Measurements from ENCODE around the gene PAPSS2. TPM values are rescaled to one million over a fixed set of nuclear protein-coding genes. Genes with fewer than 3 reads are reported as not detected.

Gene PAPSS2
- total and polyA plus RNA-seq, 2 experiments from 2014 or later, result 13.2 to 19.6 TPM

DNA sequence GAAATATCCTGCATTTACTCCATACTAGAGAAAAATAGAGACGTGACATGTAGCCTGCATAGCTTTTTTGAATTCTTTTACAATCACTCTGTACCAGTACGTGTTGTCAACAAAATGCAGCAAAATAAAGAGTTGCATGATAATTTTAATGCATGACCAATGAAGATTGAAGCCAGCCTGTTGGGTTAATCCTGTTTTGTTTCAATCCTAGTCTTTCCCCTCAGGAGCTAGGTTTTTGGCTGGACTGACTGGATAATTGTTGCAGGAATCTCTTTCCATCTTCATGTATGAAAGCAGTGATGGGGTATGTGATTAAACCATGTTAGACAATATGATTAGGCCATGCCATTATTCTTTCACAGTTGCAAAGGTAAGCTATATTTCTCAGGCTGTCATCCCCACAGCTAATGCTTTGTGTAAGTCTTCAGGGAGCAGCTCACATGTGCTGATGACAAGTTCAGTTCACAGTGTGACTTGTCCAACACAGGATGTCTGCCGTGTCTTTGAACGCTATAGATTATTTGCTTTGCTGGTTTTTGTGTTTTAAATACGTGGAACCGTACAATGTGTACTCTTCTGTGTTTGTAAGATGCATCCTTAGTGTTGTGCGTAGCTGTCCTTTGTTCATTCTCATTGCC is 24.4 kb downstream of the PAPSS2 start:
- H4K20me1 ChIP-seq (replicated peaks; ENCODE audit: insufficient read depth), result peaks cover 4% of the 10 kb centered on the region; the same call in 1 of the 2 replicates
- DNase-seq (ENCODE audit: low spot score) (no peak), ATAC-seq (no peak)
- H3K4me1 ChIP-seq (ENCODE audit: insufficient read depth), result no peaks in the 10 kb centered on the region
- no peaks in the 10 kb centered on the region for H3K36me3 ChIP-seq (ENCODE audit: insufficient read depth)
- no peak overlapping the region for H3K4me3 ChIP-seq
- peaks cover 10% of the 10 kb centered on the region for H3K79me2 ChIP-seq (replicated peaks; ENCODE audit: insufficient read depth)
- H3K27ac Mint-ChIP-seq, result no peak overlapping the region
- no peaks in the 10 kb centered on the region for H3K27me3 ChIP-seq (ENCODE audit: insufficient read depth)
- no peaks in the 10 kb centered on the region for H3F3A ChIP-seq (replicated peaks; ENCODE audit: low read depth)
- no peak overlapping the region for H3K4me3 Mint-ChIP-seq
- H3K9me3 Mint-ChIP-seq, result no peaks in the 10 kb centered on the region; the same call in 2 of the 3 replicates
- no peak overlapping the region for H3K4me2 ChIP-seq
- peaks cover 8% of the 10 kb centered on the region; the same call in 1 of the 3 replicates for H3K4me1 Mint-ChIP-seq
- H3K27ac ChIP-seq (ENCODE audit: low read depth), result no peak overlapping the region
- TF ChIP-seq ZNF331 (CRISPR knock-in tag; IDR thresholded peaks at IDR 0.05; ENCODE audit: low read depth) (no peak), EZH2 (IDR thresholded peaks at IDR 0.05; ENCODE audit: low read depth, unreplicated experiment) (no peak)
- TF ChIP-seq, protein P1, sequence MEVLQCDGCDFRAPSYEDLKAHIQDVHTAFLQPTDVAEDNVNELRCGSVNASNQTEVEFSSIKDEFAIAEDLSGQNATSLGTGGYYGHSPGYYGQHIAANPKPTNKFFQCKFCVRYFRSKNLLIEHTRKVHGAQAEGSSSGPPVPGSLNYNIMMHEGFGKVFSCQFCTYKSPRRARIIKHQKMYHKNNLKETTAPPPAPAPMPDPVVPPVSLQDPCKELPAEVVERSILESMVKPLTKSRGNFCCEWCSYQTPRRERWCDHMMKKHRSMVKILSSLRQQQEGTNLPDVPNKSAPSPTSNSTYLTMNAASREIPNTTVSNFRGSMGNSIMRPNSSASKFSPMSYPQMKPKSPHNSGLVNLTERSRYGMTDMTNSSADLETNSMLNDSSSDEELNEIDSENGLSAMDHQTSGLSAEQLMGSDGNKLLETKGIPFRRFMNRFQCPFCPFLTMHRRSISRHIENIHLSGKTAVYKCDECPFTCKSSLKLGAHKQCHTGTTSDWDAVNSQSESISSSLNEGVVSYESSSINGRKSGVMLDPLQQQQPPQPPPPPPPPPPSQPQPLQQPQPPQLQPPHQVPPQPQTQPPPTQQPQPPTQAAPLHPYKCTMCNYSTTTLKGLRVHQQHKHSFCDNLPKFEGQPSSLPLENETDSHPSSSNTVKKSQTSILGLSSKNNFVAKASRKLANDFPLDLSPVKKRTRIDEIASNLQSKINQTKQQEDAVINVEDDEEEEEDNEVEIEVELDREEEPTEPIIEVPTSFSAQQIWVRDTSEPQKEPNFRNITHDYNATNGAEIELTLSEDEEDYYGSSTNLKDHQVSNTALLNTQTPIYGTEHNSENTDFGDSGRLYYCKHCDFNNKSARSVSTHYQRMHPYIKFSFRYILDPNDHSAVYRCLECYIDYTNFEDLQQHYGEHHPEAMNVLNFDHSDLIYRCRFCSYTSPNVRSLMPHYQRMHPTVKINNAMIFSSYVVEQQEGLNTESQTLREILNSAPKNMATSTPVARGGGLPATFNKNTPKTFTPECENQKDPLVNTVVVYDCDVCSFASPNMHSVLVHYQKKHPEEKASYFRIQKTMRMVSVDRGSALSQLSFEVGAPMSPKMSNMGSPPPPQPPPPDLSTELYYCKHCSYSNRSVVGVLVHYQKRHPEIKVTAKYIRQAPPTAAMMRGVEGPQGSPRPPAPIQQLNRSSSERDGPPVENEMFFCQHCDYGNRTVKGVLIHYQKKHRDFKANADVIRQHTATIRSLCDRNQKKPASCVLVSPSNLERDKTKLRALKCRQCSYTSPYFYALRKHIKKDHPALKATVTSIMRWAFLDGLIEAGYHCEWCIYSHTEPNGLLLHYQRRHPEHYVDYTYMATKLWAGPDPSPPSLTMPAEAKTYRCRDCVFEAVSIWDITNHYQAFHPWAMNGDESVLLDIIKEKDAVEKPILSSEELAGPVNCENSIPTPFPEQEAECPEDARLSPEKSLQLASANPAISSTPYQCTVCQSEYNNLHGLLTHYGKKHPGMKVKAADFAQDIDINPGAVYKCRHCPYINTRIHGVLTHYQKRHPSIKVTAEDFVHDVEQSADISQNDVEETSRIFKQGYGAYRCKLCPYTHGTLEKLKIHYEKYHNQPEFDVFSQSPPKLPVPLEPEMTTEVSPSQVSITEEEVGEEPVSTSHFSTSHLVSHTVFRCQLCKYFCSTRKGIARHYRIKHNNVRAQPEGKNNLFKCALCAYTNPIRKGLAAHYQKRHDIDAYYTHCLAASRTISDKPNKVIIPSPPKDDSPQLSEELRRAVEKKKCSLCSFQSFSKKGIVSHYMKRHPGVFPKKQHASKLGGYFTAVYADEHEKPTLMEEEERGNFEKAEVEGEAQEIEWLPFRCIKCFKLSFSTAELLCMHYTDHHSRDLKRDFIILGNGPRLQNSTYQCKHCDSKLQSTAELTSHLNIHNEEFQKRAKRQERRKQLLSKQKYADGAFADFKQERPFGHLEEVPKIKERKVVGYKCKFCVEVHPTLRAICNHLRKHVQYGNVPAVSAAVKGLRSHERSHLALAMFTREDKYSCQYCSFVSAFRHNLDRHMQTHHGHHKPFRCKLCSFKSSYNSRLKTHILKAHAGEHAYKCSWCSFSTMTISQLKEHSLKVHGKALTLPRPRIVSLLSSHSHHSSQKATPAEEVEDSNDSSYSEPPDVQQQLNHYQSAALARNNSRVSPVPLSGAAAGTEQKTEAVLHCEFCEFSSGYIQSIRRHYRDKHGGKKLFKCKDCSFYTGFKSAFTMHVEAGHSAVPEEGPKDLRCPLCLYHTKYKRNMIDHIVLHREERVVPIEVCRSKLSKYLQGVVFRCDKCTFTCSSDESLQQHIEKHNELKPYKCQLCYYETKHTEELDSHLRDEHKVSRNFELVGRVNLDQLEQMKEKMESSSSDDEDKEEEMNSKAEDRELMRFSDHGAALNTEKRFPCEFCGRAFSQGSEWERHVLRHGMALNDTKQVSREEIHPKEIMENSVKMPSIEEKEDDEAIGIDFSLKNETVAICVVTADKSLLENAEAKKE (CRISPR knock-in tag; IDR thresholded peaks at IDR 0.05), result no peak
- TF ChIP-seq, protein P2, sequence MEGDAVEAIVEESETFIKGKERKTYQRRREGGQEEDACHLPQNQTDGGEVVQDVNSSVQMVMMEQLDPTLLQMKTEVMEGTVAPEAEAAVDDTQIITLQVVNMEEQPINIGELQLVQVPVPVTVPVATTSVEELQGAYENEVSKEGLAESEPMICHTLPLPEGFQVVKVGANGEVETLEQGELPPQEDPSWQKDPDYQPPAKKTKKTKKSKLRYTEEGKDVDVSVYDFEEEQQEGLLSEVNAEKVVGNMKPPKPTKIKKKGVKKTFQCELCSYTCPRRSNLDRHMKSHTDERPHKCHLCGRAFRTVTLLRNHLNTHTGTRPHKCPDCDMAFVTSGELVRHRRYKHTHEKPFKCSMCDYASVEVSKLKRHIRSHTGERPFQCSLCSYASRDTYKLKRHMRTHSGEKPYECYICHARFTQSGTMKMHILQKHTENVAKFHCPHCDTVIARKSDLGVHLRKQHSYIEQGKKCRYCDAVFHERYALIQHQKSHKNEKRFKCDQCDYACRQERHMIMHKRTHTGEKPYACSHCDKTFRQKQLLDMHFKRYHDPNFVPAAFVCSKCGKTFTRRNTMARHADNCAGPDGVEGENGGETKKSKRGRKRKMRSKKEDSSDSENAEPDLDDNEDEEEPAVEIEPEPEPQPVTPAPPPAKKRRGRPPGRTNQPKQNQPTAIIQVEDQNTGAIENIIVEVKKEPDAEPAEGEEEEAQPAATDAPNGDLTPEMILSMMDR (conservative IDR thresholded peaks at IDR 0.05; ENCODE audit: low read depth in 2 of 2), result no peak
- H2AFZ ChIP-seq, result no peak overlapping the region
- H3K9me2 ChIP-seq (ENCODE audit: insufficient read depth), result no peaks in the 10 kb centered on the region
- no peaks in the 10 kb centered on the region; the same call in 2 of the 3 replicates for H3K36me3 Mint-ChIP-seq (ENCODE audit: low read depth)
- peaks cover 3% of the 10 kb centered on the region for H3K27me3 Mint-ChIP-seq (ENCODE audit: insufficient read depth, low read depth, poor library complexity)

Measured in GM23338 (cell line).